Natural killer cell treated with Interleukin-12 subunit alpha and Interleukin-12 subunit beta and Interleukin-15 and Interleukin-18, amount 100 ng/mL, for 72 hours (primary cell): Measurements from ENCODE around the gene RPS2. TPM values are rescaled to one million over a fixed set of nuclear protein-coding genes. Genes with fewer than 3 reads are reported as not detected.

Experiments
- ATAC-seq, 2 donors: fragments of 150-1000 bp; cut with Tn5 transposase in 1 of 2; sonication (Bioruptor Pico), chemical (Tn5 transposase) in 1 of 2; 2 replicates each; pipeline ENCODE4 v1.10.0; 2021
- DNase-seq: peaks from one replicate; pipeline ENCODE4 v3.0.0; 2022; ENCODE audit warnings: low spot score
- H3K27ac Mint-ChIP-seq, 2 donors: 1 replicate in 1 of 2; 2 replicates in 1 of 2; pipeline ENCODE4 v1.8.0; 2022; ENCODE audit warnings: mixed read lengths in 2 of 2, mild to moderate bottlenecking in 1 of 2, moderate library complexity in 1 of 2
- H3K27me3 Mint-ChIP-seq, 2 donors: 1 replicate in 1 of 2; 2 replicates in 1 of 2; pipeline ENCODE4 v1.8.0; 2022; ENCODE audit warnings: mixed read lengths in 2 of 2
- H3K36me3 Mint-ChIP-seq: one replicate; pipeline ENCODE4 v1.8.0; 2022; ENCODE audit warnings: mixed read lengths
- H3K4me1 Mint-ChIP-seq, 2 donors: 1 replicate in 1 of 2; 2 replicates in 1 of 2; pipeline ENCODE4 v1.8.0; 2022; ENCODE audit warnings: low read depth in 2 of 2, mixed read lengths in 2 of 2, mild to moderate bottlenecking in 1 of 2
- H3K4me3 Mint-ChIP-seq: one replicate; pipeline ENCODE4 v1.8.0; 2022; ENCODE audit warnings: mixed read lengths
- H3K9me3 Mint-ChIP-seq: 2 replicates; pipeline ENCODE4 v1.8.0; 2022; ENCODE audit warnings: mixed read lengths
- total RNA-seq, 2 donors: library from RNA; stranded (reverse); gene quantifications; one replicate each; pipeline ENCODE4 v1.2.3, GENCODE V29; 2022

The RPS2 gene
- total RNA-seq, 2 donors from 2014 or later: 2,056 to 2,952 TPM

DNA sequence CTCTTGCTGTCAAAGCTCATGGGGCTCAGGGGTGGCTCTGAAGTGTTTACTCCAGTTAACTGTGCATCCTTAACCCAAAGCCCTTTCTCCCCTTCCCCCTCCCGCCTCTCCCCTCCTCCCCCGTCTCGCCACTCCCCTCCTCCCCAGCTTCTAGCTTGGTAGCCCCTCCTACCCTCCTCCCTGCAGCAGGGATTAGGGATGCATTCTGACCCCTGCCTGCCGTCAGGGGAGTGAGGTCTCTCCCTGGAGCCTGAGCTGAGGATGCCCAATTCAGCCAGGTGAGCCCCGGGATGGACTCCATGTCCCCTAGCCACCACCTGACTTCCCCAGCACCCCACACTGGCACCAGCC lies 48.0 kb downstream of the RPS2 start:
- ATAC-seq (no peak), DNase-seq (no peak)
- no peaks in the 10 kb centered on the region for H3K36me3 Mint-ChIP-seq
- no peaks in the 10 kb centered on the region for H3K4me1 Mint-ChIP-seq
- H3K27ac Mint-ChIP-seq: no peak overlapping the region
- no peaks in the 10 kb centered on the region for H3K9me3 Mint-ChIP-seq
- no peak overlapping the region for H3K4me3 Mint-ChIP-seq
- H3K27me3 Mint-ChIP-seq: peaks cover 32 to 38% of the 10 kb centered on the region in 2 donors

DNA sequence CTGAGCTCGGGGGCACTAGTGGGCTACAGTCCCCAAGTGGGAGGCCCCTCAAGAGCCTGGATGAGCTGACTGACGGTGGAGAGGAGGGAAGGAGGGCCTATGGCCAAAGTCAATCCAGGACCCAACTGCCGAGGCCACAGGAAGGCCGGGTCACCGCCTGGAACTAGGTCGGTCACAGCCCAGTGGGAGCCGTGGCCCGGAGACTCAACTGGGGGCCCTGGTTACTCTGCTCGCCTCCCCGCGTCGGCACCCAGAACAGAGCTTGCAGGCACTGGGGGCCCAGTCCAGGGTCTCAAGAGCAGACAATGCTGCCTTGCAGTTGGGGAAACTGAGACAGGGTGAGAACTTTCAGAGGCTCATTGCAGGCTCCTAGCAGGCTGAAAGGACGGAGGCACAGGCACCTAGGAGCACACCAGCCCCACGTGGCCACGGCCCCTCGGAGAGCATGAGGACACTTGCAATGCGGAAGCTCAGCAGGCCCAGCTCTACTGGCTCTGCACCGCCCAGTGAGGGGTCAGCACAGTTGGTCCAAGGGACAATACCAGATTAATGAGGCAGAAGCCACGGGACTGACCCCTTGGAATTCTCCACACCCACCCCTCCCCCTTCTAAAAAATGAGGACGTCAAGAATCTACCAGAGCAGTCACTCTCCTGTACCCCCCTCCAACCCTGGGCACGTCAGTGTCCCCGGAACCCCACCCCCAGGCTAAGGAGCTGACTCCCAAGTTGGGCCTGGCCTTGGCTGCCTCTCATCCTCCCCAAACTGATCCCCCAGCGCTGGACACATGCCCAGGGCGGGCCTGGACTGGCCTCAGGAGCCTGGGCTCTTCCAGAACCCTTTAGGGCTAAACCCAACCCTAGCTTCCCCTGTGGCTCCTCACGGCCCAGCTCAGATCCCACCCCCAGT lies 48.6 kb downstream of the RPS2 start:
- peaks cover 26 to 31% of the 10 kb centered on the region in 2 donors for H3K27me3 Mint-ChIP-seq
- DNase-seq (no peak), ATAC-seq (no peak)
- no peaks in the 10 kb centered on the region for H3K9me3 Mint-ChIP-seq
- H3K4me3 Mint-ChIP-seq: no peak overlapping the region
- no peaks in the 10 kb centered on the region for H3K36me3 Mint-ChIP-seq
- H3K27ac Mint-ChIP-seq: no peak overlapping the region
- H3K4me1 Mint-ChIP-seq: no peaks in the 10 kb centered on the region

DNA sequence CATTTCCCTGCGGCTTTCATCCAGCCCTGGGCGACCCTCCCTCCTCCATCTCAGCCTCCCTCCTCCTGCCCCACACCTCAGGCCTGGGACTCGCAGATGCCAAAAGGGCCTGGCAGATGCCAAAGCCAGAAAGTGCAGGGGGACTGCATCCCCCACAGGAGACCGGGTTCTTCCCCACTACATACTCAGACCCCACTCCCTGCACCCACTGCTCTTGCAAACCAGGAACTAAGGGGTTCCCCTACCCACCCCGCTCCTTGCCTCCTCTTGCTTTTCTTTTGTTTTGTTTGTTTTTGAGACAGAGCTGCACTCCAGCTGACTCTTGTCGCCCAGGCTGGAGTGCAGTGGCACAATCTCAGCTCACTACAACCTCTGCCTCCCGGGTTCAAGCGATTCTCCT lies 49.6 kb downstream of the RPS2 start:
- Mint-ChIP-seq H3K4me1 (no peaks in the 10 kb centered on the region), H3K4me3 (no peak overlapping the region), H3K36me3 (no peaks in the 10 kb centered on the region), H3K9me3 (no peaks in the 10 kb centered on the region), H3K27me3 (peaks cover 19 to 25% of the 10 kb centered on the region in 2 donors), H3K27ac (no peak overlapping the region)
- DNase-seq (no peak), ATAC-seq (no peak)

DNA sequence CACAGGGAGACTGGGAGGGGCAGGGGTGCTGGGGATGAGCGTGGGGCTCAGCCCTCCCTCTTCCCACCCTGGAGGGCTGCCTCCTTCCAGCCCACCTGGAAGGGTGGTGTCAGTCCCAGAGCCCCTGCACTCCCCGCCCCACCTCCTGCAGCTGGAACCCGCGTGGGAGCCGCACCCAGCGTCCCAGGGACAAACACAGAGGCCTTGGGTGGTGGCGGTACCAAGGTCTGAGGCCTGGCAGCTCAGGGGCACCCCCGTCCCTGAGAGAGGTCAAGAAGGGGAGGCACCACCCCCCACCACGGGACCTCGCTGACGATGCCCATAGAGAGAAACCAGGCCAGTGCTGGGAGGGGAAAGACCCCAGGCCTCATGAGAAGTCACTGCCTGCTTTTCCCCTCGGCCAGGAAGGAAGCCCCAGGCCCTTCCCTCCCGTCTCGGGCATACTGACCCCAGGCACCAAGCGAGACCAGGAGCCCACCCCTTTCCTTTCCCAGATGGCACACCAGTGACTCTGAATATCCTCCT lies 50.5 kb downstream of the RPS2 start:
- DNase-seq: no peak
- H3K9me3 Mint-ChIP-seq: no peaks in the 10 kb centered on the region
- H3K4me1 Mint-ChIP-seq: no peaks in the 10 kb centered on the region
- no peak overlapping the region for H3K4me3 Mint-ChIP-seq
- peaks cover 19 to 25% of the 10 kb centered on the region in 2 donors for H3K27me3 Mint-ChIP-seq
- H3K27ac Mint-ChIP-seq: no peak overlapping the region
- ATAC-seq: no peak
- H3K36me3 Mint-ChIP-seq: no peaks in the 10 kb centered on the region

DNA sequence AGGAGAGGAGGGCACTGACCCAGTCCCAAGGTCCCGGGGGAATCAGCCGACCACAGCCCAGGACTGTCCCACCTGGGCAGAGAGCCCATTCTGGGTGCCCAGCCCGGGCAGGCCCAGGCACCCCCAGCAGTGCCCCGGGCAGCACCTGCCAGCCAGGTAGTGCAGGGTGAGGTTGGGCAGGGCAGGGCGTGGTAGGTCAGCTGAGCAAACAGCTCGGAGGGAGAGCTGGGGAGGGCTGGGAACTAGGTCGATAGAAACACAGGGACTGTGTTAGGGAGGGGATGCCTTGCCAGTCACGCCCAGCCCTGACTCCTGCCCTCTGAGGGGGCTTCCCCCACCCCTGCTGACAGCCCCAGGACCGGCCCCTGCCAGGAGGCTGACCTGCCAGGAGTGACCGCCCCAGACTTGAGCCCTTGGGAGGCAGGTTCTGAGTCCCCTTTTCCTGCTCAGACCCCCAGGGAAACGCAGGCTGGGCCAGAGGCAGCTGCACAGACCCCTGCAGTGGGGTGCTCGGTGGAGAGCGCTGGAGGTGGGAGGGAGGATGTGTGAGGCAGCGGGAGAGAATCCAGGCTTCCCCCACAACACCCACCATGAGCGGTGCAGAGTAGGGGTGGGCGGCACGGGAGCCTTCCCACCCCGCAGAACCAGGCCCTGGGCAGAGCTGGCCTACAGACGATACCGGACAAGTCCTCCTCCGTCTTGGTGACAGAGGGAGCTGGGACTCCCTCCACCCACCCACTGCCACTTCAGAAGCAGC lies 51.1 kb downstream of the RPS2 start:
- no peak for ATAC-seq
- Mint-ChIP-seq H3K27me3 (peaks cover 21 to 28% of the 10 kb centered on the region in 2 donors), H3K4me1 (no peaks in the 10 kb centered on the region)

DNA sequence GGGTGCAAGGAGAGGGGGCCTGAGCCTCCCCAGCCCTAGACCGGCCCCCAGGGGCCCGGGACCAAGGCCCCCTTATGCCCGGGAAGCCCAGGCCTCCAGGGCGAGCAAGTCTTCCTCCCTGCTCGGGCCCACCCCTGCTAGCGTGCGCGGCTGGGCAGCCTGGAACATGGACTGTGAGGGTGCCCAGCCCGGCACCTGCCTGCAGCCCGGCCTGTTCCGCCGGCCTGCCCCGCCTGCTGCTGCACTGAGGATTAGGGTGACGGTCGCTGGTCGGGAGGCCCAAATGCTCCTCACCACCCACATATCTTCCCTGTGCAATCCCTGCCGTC lies 52.4 kb downstream of the RPS2 start:
- Mint-ChIP-seq H3K4me3 (no peak overlapping the region), H3K27ac (no peak overlapping the region), H3K9me3 (no peaks in the 10 kb centered on the region), H3K4me1 (no peaks in the 10 kb centered on the region), H3K36me3 (no peaks in the 10 kb centered on the region), H3K27me3 (peaks cover 21 to 29% of the 10 kb centered on the region in 2 donors)
- DNase-seq: no peak
- no peak for ATAC-seq

More for the DNA sequence above, 51.1 kb downstream of the RPS2 start:
- DNase-seq: no peak
- H3K27ac Mint-ChIP-seq: no peak overlapping the region
- no peaks in the 10 kb centered on the region for H3K9me3 Mint-ChIP-seq
- no peaks in the 10 kb centered on the region for H3K36me3 Mint-ChIP-seq
- no peak overlapping the region for H3K4me3 Mint-ChIP-seq

Other genes with a start within 250 kb of the RPS2 start
- 10 to 100 TPM; 37.4 to 46.4 TPM for gene NME3, start 193.3 kb downstream of the RPS2 start, total RNA-seq
- 10 to 100 TPM; 34.8 to 55.0 TPM for gene EME2, start 192.0 kb downstream of the RPS2 start, total RNA-seq
- gene MRPS34, start 191.7 kb downstream of the RPS2 start, total RNA-seq: 100 to 1,000 TPM in 1 of 2 donors, 10 to 100 TPM in 1; 98.1 to 192 TPM
- gene SPSB3, start 182.3 kb downstream of the RPS2 start, total RNA-seq: 10 to 100 TPM; 26.9 to 30.1 TPM
- gene NUBP2, start 181.9 kb downstream of the RPS2 start, total RNA-seq: 10 to 100 TPM; 47.9 to 81.8 TPM
- under 1 TPM in 1 of 2 donors, not detected in 1; 0.12 TPM for gene IGFALS, start 171.1 kb downstream of the RPS2 start, total RNA-seq
- gene HAGH, start 138.0 kb downstream of the RPS2 start, total RNA-seq: 10 to 100 TPM; 39.5 to 47.5 TPM
- gene FAHD1, start 137.6 kb downstream of the RPS2 start, total RNA-seq: 10 to 100 TPM; 13.9 to 14.5 TPM
- gene MEIOB, start 92.7 kb downstream of the RPS2 start, total RNA-seq: not detected
- not detected for gene HS3ST6, start 46.4 kb downstream of the RPS2 start, total RNA-seq
- gene MSRB1, start 21.6 kb downstream of the RPS2 start, total RNA-seq: 10 to 100 TPM; 24.3 to 24.7 TPM
- gene RPL3L, start 10.1 kb downstream of the RPS2 start, total RNA-seq: 1 to 10 TPM in 1 of 2 donors, not detected in 1; 1.5 TPM
- gene NDUFB10, start 5.3 kb downstream of the RPS2 start, total RNA-seq: 100 to 1,000 TPM in 1 of 2 donors, 10 to 100 TPM in 1; 95.0 to 103 TPM
- gene RNF151, start 2.0 kb upstream of the RPS2 start, total RNA-seq: not detected
- gene TBL3, start 7.2 kb upstream of the RPS2 start, total RNA-seq: 10 to 100 TPM; 39.3 to 78.3 TPM
- not detected for gene NOXO1, start 16.6 kb upstream of the RPS2 start, total RNA-seq
- 10 to 100 TPM; 31.9 to 41.7 TPM for gene GFER, start 19.4 kb upstream of the RPS2 start, total RNA-seq
- gene SYNGR3, start 25.1 kb upstream of the RPS2 start, total RNA-seq: 10 to 100 TPM; 21.3 to 43.6 TPM
- gene ZNF598, start 45.0 kb upstream of the RPS2 start, total RNA-seq: 100 to 1,000 TPM in 1 of 2 donors, 10 to 100 TPM in 1; 83.1 to 163 TPM
- gene NPW, start 55.0 kb upstream of the RPS2 start, total RNA-seq: 1 to 10 TPM; 1.5 to 3.5 TPM
- 1 to 10 TPM; 3.8 to 4.5 TPM for gene NHERF2, start 62.1 kb upstream of the RPS2 start, total RNA-seq
- gene NTHL1, start 83.0 kb upstream of the RPS2 start, total RNA-seq: 10 to 100 TPM; 12.6 to 40.9 TPM
- 100 to 1,000 TPM; 106 to 155 TPM for gene TSC2, start 83.2 kb upstream of the RPS2 start, total RNA-seq
- 100 to 1,000 TPM in 1 of 2 donors, 10 to 100 TPM in 1; 66.4 to 145 TPM for gene PKD1, start 171.1 kb upstream of the RPS2 start, total RNA-seq
- under 1 TPM in 1 of 2 donors, not detected in 1; 0.89 TPM for gene RAB26, start 183.8 kb upstream of the RPS2 start, total RNA-seq
- 10 to 100 TPM; 69.0 to 91.7 TPM for gene TRAF7, start 191.0 kb upstream of the RPS2 start, total RNA-seq
- under 1 TPM; 0.14 to 0.26 TPM for gene CASKIN1, start 231.8 kb upstream of the RPS2 start, total RNA-seq
- 10 to 100 TPM; 31.2 to 68.9 TPM for gene MLST8, start 240.6 kb upstream of the RPS2 start, total RNA-seq
- gene BRICD5, start 246.0 kb upstream of the RPS2 start, total RNA-seq: 10 to 100 TPM in 1 of 2 donors, 1 to 10 TPM in 1; 6.2 to 23.7 TPM